GM12874 (cell line): ENCODE data around the gene LPIN1.

Experiments used
- TF ChIP-seq, protein P1 (sequence below): IDR thresholded peaks from 2 replicates; pipeline ENCODE4 v1.5.1; 2011; ENCODE audit warnings: low read depth, mild to moderate bottlenecking, control low read depth, low read length, moderate library complexity; ENCODE audit not compliant: insufficient read depth

The LPIN1 gene

DNA sequence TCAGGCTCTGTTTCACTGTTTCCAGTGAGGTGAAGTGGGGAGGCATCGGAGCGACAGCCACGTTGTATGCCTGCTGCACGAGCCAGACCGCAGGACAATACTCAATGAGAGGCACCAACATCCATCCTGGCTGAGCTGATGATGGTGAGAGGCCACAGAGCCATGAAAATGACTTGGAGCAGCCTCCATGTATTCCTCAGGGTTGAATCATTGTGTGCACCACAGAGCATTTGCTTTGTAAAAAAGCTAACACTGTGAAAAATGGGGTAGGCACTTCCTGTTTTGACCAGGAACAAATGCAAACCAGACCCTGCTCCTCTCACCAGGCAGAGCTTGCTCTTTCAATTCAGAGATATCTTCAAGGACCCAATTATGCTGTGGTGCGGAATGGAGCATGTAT, 87.2 kb downstream of the LPIN1 start:
- TF ChIP-seq, protein P1, sequence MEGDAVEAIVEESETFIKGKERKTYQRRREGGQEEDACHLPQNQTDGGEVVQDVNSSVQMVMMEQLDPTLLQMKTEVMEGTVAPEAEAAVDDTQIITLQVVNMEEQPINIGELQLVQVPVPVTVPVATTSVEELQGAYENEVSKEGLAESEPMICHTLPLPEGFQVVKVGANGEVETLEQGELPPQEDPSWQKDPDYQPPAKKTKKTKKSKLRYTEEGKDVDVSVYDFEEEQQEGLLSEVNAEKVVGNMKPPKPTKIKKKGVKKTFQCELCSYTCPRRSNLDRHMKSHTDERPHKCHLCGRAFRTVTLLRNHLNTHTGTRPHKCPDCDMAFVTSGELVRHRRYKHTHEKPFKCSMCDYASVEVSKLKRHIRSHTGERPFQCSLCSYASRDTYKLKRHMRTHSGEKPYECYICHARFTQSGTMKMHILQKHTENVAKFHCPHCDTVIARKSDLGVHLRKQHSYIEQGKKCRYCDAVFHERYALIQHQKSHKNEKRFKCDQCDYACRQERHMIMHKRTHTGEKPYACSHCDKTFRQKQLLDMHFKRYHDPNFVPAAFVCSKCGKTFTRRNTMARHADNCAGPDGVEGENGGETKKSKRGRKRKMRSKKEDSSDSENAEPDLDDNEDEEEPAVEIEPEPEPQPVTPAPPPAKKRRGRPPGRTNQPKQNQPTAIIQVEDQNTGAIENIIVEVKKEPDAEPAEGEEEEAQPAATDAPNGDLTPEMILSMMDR: no peak

DNA sequence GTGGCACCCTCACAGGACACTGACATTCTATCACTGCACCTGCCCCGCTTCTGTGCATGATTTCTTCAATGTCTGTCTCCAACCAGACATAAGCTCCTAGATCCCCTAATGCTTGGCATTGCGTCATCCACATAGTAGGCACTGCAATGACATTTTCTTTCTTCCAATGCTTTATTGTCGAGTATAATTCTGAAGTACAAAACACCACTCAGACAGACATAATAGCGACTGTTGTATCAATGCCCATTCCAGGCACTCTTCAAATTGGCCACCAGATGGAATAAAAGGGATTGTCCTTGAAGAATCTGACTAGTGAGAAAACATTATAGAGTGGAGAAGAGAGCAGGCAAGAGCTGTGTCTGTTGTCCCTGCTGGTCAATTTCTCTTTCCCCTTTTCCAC, 89.0 kb downstream of the LPIN1 start:
- TF ChIP-seq, protein P1: no peak

DNA sequence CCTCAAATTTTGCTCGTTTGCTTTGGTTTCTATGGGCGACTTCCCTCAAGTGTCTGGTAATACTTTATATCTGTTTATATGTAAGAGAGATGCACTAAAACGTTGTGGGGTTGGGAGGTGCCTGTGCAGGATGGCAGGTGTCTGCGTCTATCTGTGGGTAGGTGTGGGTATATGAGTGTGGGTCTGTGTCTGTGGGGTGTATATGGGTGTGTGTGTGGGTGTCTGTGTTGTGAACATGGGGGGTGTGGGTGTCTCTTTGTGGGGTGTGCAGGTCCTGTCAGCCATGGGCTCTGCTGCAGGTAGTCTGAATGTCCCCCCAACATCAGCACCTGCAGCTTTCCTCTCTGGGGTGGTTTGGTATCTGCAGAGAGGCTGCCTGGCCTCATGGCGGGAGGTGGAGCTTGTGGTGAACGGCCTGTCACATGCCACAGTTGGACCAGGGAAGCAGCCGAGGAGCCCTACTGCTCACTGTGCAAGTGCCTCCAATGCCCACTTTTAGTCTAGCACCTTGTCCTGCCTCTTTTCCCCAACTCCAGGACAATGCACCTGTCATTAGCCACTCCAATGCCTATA, 90.3 kb downstream of the LPIN1 start:
- TF ChIP-seq, protein P1: no peak

DNA sequence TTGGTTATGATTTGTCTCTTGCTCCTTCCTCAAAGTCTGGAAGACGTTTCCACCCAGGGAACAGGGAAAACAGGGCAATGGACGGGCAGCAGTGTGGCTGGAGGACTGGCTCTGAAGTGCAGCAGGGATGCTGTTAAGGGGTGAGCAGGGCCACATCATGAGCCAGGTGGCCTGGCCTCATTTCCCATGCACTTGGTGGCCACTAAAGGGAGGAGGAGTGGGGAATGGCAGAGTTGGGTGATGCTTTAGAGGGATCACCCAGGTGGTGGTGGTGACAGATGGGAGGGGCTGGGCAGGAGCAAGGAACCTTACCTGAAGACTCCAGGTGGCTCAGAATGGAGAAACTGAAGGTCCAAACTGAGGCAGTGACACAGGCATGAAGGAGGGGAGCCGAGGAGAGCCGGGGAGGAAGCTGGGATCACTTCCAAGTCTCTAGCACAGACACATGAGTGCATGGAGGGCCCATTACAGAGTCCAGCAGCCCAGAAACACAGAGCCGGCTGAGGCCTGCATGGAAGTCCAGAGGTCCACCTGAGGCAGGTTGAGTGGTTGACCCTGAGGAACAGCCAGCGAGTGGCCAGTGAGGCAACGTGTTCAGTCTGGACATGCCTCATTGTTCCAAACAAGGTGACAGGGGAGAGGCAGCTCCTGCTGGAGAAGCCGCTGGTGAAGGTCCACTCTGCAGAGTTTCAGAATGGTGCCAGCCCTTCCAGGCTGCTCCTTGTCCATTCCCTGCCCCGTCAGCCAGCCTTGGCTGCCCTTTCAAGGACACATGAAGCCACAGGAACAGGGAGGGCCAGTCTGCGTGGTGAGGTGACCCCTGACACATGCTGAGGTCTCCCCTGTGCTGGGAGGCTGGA, 91.7 kb downstream of the LPIN1 start:
- TF ChIP-seq, protein P1: no peak

DNA sequence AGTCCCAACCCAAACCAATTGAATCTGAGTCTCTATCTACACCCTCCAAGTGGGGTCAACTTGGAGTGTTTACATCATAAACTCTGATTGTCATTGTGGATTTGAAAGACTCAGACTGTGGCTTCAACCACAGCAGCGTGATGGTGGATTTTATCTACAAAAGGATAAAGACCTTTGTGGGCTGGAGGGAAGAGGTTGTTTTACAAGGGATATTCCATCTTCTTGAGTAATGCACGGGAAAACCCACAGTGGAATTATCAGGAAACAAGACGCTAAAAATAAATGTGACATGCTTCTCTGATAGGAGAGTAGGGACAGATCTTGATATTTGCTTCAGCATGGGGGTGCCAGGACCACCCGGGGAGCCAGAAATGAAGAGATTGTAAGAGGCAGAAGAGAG, 93.5 kb downstream of the LPIN1 start:
- TF ChIP-seq, protein P1: no peak

DNA sequence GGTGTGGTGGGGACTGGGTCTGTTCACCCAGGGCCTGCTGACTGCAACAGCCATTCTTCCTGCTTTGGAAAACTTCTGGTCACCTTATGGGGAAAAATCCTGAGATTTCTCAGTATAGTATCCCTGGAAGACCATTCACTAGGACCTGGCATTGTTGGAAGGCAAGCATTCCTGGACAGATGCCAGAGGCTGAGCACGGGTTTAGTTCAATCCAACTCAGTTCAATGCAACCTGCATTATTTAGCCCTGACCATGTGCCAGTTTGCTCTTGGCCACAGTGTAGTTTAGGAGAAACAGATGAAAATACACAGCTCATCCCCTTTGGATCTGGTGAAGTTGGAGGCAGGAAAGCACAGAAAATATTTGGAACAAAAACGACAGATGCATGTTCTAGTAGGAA, 95.9 kb downstream of the LPIN1 start:
- TF ChIP-seq, protein P1: no peak

DNA sequence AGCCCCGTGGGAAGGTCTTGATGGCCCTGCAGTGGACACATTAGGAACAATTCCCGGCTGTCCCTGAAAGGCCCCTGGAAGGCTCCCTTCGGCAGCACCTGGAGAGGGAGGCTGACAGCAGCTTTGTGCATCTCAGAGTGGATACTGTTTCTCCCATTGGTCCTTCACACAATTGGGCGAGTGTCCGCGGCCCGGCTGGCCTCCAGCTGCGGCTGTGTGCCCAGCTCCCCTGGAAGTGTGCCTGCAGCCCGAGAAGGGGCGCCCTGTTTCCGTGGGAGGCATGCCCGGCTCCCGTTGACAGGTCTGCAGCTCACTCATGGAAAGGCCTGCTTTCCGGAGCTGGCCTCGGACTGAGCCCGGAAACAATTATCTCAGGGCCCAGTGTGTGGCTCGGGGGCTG, 103.7 kb downstream of the LPIN1 start:
- TF ChIP-seq, protein P1: no peak
